Articular chondrocyte of knee joint (primary cell): ENCODE data around the gene UBE2I. TPM values are rescaled to one million over a fixed set of nuclear protein-coding genes. Genes with fewer than 3 reads are reported as not detected.

ENCODE experiments used
- total RNA-seq: library from RNA; depleted of rRNA; stranded (reverse); fragments of >200 nt; gene quantifications from 2 replicates; pipeline ENCODE4 v1.2.3, GENCODE V29; 2012

UBE2I gene
- total RNA-seq = 55.7 and 61.3 TPM in 2 replicates

DNA sequence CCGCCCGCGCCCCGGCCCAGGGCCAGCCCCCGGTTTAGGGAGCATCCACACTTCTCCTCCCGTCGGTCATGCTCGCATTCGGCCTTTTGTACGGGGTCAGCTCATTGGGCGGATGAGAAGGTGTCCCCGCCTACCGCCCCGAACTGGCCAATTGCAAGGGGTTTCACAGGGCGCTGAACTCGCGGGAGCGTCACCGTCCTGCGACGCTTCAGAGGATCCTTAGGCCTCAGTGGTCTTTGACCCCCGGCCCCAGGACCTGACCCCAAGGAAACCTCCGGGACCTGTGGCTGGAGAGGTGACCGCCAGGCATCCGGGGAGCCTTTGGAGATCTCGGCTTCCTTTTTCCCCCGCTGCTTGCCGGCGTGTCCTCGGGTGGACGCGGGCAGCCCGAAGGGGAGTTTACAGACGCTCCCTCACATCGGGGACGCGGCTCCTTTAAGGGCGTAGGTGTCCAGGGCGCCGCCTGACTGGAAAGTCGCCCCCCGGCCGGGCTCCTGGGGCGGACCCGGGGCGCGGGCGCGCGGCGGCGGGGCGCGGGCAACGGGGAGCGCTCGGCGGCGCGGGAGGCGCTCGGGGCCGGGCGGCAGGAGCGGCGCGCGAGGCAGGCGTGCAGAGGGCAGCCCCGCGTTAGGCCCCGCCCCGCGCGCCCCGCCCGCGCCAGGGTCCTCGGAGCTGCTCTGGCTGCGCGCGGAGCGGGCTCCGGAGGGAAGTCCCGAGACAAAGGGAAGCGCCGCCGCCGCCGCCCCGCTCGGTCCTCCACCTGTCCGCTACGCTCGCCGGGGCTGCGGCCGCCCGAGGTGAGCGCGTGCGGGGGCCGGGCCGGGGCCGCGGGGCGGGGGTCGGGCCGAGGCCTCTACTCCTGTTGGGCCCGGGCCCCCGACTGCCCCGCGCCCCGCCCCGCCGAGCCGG lies at the start of gene UBE2I:
UBE2I (plus strand) TSS at position 660 of the 909 bp plus-strand sequence. CDS start 4,395 bp downstream, outside the sequence.

DNA sequence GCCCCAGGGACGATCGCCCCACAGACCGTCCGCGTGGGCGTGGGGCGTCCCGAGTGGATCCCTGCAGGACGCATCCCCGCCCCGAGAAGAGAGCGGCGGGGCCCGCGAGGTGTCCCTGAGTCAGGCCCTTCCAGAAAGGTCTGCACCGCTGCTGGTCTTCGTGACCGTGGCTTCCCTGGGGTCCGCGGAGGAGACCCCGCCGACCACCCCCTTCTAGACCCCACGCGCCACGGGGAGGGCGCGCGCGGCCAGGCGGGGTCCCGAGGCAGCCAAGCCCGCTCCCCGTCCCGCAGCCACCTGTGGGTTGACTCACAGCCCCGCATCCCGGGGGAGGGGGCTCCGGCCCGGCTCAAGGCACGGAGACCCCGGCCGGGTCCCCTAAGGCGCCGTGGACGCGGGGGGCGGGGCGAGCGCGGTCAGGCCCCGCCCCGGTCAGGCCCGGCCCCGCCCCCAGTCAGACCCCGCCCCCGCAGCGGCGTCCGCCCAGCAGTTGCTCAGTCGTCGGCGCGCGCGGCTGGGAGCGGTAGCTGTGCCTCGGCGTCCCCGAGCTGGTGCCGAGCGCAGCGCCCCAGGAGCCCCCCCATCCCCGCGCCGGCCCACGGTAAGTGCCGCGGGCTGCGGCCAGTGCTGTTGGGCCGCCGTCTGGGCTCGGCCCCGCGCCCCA lies 23.8 kb downstream of the UBE2I start, which contains the start of gene BAIAP3:
BAIAP3 (plus strand) TSS at position 497 of the 664 bp plus-strand sequence. CDS start 4,905 bp downstream, outside the sequence.

GRCh38 chr16:1351582-1352362 lies 42.3 kb downstream of the UBE2I start, which contains the start of the genes GNPTG and TSR3:
TSS of gene GNPTG (plus strand) at chr16:1351931. CDS start at chr16:1351966, 35 bp downstream.
TSS of gene TSR3 (minus strand) at chr16:1351878. CDS start at chr16:1351804, 74 bp downstream.

Other genes with a start within 250 kb of the UBE2I start
- 0.26 and 0.32 TPM in 2 replicates for gene SSTR5, start 236.9 kb upstream of the UBE2I start, total RNA-seq
- 0.65 TPM in 1 of 2 replicates, not detected in the other for gene C1QTNF8, start 213.4 kb upstream of the UBE2I start, total RNA-seq
- not detected in 2 replicates for gene CACNA1H, start 156.5 kb upstream of the UBE2I start, total RNA-seq
- gene TPSG1, start 84.4 kb upstream of the UBE2I start, total RNA-seq = not detected in 2 replicates
- not detected in 2 replicates for gene TPSB2, start 79.5 kb upstream of the UBE2I start, total RNA-seq
- not detected in 2 replicates for gene TPSAB1, start 68.9 kb upstream of the UBE2I start, total RNA-seq
- not detected in 2 replicates for gene TPSD1, start 53.6 kb upstream of the UBE2I start, total RNA-seq
- gene BAIAP3, start 24.0 kb downstream of the UBE2I start, total RNA-seq = 0.11 and 0.13 TPM in 2 replicates
- 42.0 and 44.7 TPM in 2 replicates for gene TSR3, start 42.2 kb downstream of the UBE2I start, total RNA-seq
- gene GNPTG, start 42.3 kb downstream of the UBE2I start, total RNA-seq = 41.6 and 41.8 TPM in 2 replicates
- 10.4 and 12.2 TPM in 2 replicates for gene UNKL, start 105.1 kb downstream of the UBE2I start, total RNA-seq
- gene UQCC4, start 111.1 kb downstream of the UBE2I start, total RNA-seq = 7.7 and 8.8 TPM in 2 replicates
- gene PERCC1, start 121.4 kb downstream of the UBE2I start, total RNA-seq = not detected in 2 replicates
- gene CCDC154, start 134.9 kb downstream of the UBE2I start, total RNA-seq = 0.13 and 0.22 TPM in 2 replicates
- gene CLCN7, start 165.4 kb downstream of the UBE2I start, total RNA-seq = 52.8 and 82.3 TPM in 2 replicates
- not detected in 2 replicates for gene PTX4, start 179.3 kb downstream of the UBE2I start, total RNA-seq
- gene TELO2, start 183.7 kb downstream of the UBE2I start, total RNA-seq = 9.9 and 10.4 TPM in 2 replicates
- gene TMEM204, start 224.0 kb downstream of the UBE2I start, total RNA-seq = 10.6 and 11.9 TPM in 2 replicates